ENCODE measurements around the gene SFT2D1.

GRCh38 chr6:166379103-166379586 is 36.8 kb upstream of the SFT2D1 start:
- TF ChIP-seq EZH2phosphoT487 (IDR thresholded peaks at IDR 0.05; ENCODE audit: borderline replicate concordance), result no peak
- TF ChIP-seq REST (IDR thresholded peaks at IDR 0.05; ENCODE audit: low read depth), result no peak
- no peak for TF ChIP-seq CTCF (IDR thresholded peaks at IDR 0.05 in 2 of 3, conservative IDR thresholded peaks at IDR 0.05 in 1 of 3; ENCODE audit: borderline replicate concordance in 1 of 3, insufficient read depth in 1 of 3, low read depth in 2 of 3, low read length in 2 of 3)
- no peak for TF ChIP-seq POLR2A (IDR thresholded peaks at IDR 0.05; ENCODE audit: borderline replicate concordance, extremely low read depth, insufficient read depth, insufficient read length)
- no peak for TF ChIP-seq EGR1 (IDR thresholded peaks at IDR 0.05; ENCODE audit: low read depth)
- TF ChIP-seq FOSL1 (IDR thresholded peaks at IDR 0.05; ENCODE audit: low read depth), result no peak
- no peak for TF ChIP-seq ELF1 (IDR thresholded peaks at IDR 0.05; ENCODE audit: borderline replicate concordance, low read depth)
- TF ChIP-seq POLR2AphosphoS5 (IDR thresholded peaks at IDR 0.05; ENCODE audit: low read depth, low read length), result no peak
- no peak for TF ChIP-seq YY1 (IDR thresholded peaks at IDR 0.05; ENCODE audit: extremely low read depth, insufficient replicate concordance, low read depth, low read length)
- no peak for TF ChIP-seq EZH2 (IDR thresholded peaks at IDR 0.05)
- TF ChIP-seq CEBPB (IDR thresholded peaks at IDR 0.05; ENCODE audit: low read depth), result no peak

Measured in HCT116 (cell line).